SU-DHL-6 (cell line): ENCODE data around the gene SLC22A15.
"Not testable (repeated sequence)": the region's sequence is repeated elsewhere in the genome, so short reads cannot be mapped to it uniquely, and the experiment has no call there.

Experiments
- H2AFZ ChIP-seq: fragments of 200-600 bp; sonication (generic); 2 replicates; pipeline ENCODE4 v1.6.1; 2014; ENCODE audit warnings: low read depth, mild to moderate bottlenecking, moderate library complexity, mixed read lengths, antibody characterized with exemption, low read length; ENCODE audit not compliant: severe bottlenecking
- H3F3A ChIP-seq: fragments of 200-600 bp; shearing (Covaris generic); 2 replicates; pipeline ENCODE4 v1.6.0; 2016; ENCODE audit warnings: antibody characterized with exemption, mild to moderate bottlenecking; ENCODE audit not compliant: insufficient read depth
- H3K27ac ChIP-seq: fragments of 200-600 bp; sonication (generic); 2 replicates; pipeline ENCODE4 v1.5.1; 2016; ENCODE audit warnings: low read depth, mild to moderate bottlenecking, low read length, moderate library complexity, mixed read lengths
- H3K27me3 ChIP-seq: fragments of 200-600 bp; sonication (generic), shearing (Covaris generic); 2 replicates; pipeline ENCODE4 v1.6.0; 2014; ENCODE audit warnings: mild to moderate bottlenecking, low read length
- H3K36me3 ChIP-seq: fragments of 200-600 bp; sonication (generic); 2 replicates; pipeline ENCODE4 v1.6.1; 2014; ENCODE audit warnings: mild to moderate bottlenecking, low read length, mixed read lengths
- H3K4me2 ChIP-seq: fragments of 300-600, 200-600 bp; shearing (Covaris generic), sonication (generic); 2 replicates; pipeline ENCODE4 v1.6.0; 2014; ENCODE audit warnings: low read length, low read depth, mild to moderate bottlenecking; ENCODE audit not compliant: poor library complexity, severe bottlenecking
- H3K4me3 ChIP-seq: fragments of 200-600 bp; sonication (generic); 2 replicates; pipeline ENCODE4 v1.5.1; 2014; ENCODE audit warnings: antibody characterized with exemption, low read length, mild to moderate bottlenecking, mixed read lengths; ENCODE audit not compliant: insufficient read depth, poor library complexity, severe bottlenecking
- H3K79me2 ChIP-seq: fragments of 200-600 bp; sonication (generic); 2 replicates; pipeline ENCODE4 v1.6.1; 2014; ENCODE audit warnings: mild to moderate bottlenecking, low read length, moderate library complexity; ENCODE audit not compliant: insufficient read depth
- H3K9ac ChIP-seq: fragments of 200-600 bp; sonication (generic); 2 replicates; pipeline ENCODE4 v1.7.0; 2014; ENCODE audit warnings: mild to moderate bottlenecking, low read length
- H3K9me2 ChIP-seq: fragments of 200-600 bp; sonication (generic); replicated peaks from 2 replicates; pipeline ENCODE4 v1.6.1; 2014; ENCODE audit warnings: low read length; ENCODE audit not compliant: insufficient read depth
- H3K9me3 ChIP-seq: fragments of 200-600 bp; sonication (generic); 2 replicates; pipeline ENCODE4 v1.6.1; 2014; ENCODE audit warnings: low read length, mixed read lengths; ENCODE audit not compliant: insufficient read depth
- H4K20me1 ChIP-seq: fragments of 200-600 bp; sonication (generic); 2 replicates; pipeline ENCODE4 v1.6.1; 2014; ENCODE audit warnings: low read depth, mild to moderate bottlenecking, antibody characterized with exemption, low read length, moderate library complexity, mixed read lengths
- CTCF ChIP-seq: fragments of 200-600 bp; sonication (generic); IDR thresholded peaks from one replicate; pipeline ENCODE4 v1.5.1; 2017; ENCODE audit warnings: antibody characterized with exemption, mild to moderate bottlenecking, low read length, moderate library complexity; ENCODE audit not compliant: insufficient read depth, poor library complexity, severe bottlenecking
- EZH2phosphoT487 ChIP-seq: fragments of 200-600 bp; sonication (generic), shearing (Covaris generic); conservative IDR thresholded peaks from 2 replicates; pipeline ENCODE4 v1.6.1; 2018; ENCODE audit warnings: mild to moderate bottlenecking, antibody characterized with exemption, low read length, moderate library complexity, mixed read lengths

Gene SLC22A15

DNA sequence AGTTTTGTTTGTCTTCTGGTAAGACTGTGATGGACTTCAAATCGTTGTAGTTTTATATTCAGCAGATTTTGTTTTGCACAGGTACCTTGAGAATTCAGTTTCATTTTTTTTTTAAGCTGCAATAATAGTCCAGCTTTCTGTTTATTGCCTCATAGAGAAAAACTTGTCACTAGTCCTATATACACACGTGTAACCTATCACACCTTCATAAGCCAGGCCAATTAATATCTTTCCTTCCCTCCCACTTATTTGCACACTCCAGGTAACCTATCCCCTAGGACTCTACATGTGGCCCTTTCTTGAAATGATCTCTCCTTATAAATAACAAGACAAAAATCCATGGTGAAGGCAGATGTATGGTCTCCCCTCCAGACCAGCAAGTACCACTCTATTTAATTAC, 62.4 kb downstream of the SLC22A15 start:
- TF ChIP-seq CTCF: no peak
- H2AFZ ChIP-seq: no peak overlapping the region
- H3K36me3 ChIP-seq: no peaks in the 10 kb centered on the region
- H3K9me3 ChIP-seq: no peaks in the 10 kb centered on the region
- H3K9ac ChIP-seq: no peak overlapping the region
- no peak overlapping the region for H3K4me3 ChIP-seq
- H3K27me3 ChIP-seq: no peaks in the 10 kb centered on the region
- no peaks in the 10 kb centered on the region for H3F3A ChIP-seq
- no peaks in the 10 kb centered on the region for H4K20me1 ChIP-seq
- no peaks in the 10 kb centered on the region for H3K9me2 ChIP-seq
- no peak overlapping the region for H3K4me2 ChIP-seq
- no peaks in the 10 kb centered on the region for H3K79me2 ChIP-seq
- no peak overlapping the region for H3K27ac ChIP-seq

DNA sequence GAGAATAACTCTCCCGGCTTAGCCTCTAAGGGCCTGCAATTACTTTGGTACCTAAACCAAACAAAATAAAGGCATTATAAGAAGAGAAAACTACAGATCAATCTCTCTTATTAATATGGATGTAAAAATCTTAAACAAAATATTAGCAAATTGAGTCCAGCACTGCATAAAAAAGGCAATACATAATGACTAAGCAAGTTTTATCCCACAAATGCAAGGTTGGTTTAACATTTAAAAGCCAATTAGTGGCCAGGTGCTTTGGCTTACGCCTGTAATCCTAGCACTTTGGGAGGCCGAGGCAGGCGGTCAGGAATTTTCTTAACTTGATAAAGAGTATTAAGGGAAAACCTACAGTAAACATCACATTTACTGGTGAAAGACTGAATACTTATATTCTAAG, 67.8 kb downstream of the SLC22A15 start:
- Histone ChIP-seq H3K4me2 (no peak overlapping the region), H3K9me2 (no peaks in the 10 kb centered on the region), H3K27ac (no peak overlapping the region), H3K27me3 (no peaks in the 10 kb centered on the region), H4K20me1 (no peaks in the 10 kb centered on the region), H3K79me2 (no peaks in the 10 kb centered on the region), H3K9me3 (no peaks in the 10 kb centered on the region), H3F3A (no peaks in the 10 kb centered on the region), H3K36me3 (no peaks in the 10 kb centered on the region), H3K4me3 (no peak overlapping the region), H2AFZ (no peak overlapping the region), H3K9ac (no peak overlapping the region)
- no peak for TF ChIP-seq EZH2phosphoT487
- TF ChIP-seq CTCF: no peak

GRCh38 chr1:116046933-116047332, 70.6 kb downstream of the SLC22A15 start:
- not testable (repeated sequence) for H3K27me3 ChIP-seq, H3K4me3 ChIP-seq, H2AFZ ChIP-seq, H3K9me3 ChIP-seq, H3K36me3 ChIP-seq, H3F3A ChIP-seq, H3K9ac ChIP-seq, H3K4me2 ChIP-seq, H3K9me2 ChIP-seq, H4K20me1 ChIP-seq, H3K79me2 ChIP-seq, H3K27ac ChIP-seq

GRCh38 chr1:116051896-116052295, 75.6 kb downstream of the SLC22A15 start:
- H3K27ac ChIP-seq, H3K27me3 ChIP-seq, H3K79me2 ChIP-seq, H2AFZ ChIP-seq, H3K4me3 ChIP-seq, H3K9me2 ChIP-seq, H3K4me2 ChIP-seq, H3K9ac ChIP-seq, H3F3A ChIP-seq, H3K36me3 ChIP-seq, H3K9me3 ChIP-seq, H4K20me1 ChIP-seq: not testable (repeated sequence)
